Neural crest cell (in vitro differentiated cells): ENCODE results near the gene BABAM2. TPM values are rescaled to one million over a fixed set of nuclear protein-coding genes. Genes with fewer than 3 reads are reported as not detected.

Experiments used
- DNase-seq: peaks from one replicate; pipeline ENCODE4 v3.0.0; 2021; ENCODE audit warnings: low read depth, mixed read lengths, low spot score
- H3K27ac Mint-ChIP-seq: one replicate; pipeline ENCODE4 v1.8.0; 2021; ENCODE audit warnings: mild to moderate bottlenecking, mixed read lengths; ENCODE audit not compliant: unreplicated experiment
- H3K27me3 Mint-ChIP-seq: 2 replicates; pipeline ENCODE4 v1.8.0; 2021; ENCODE audit warnings: low read depth, mild to moderate bottlenecking, mixed read lengths
- H3K36me3 Mint-ChIP-seq: 2 replicates; pipeline ENCODE4 v1.8.0; 2021; ENCODE audit warnings: low read depth, mild to moderate bottlenecking, mixed read lengths
- H3K4me1 Mint-ChIP-seq: 2 replicates; pipeline ENCODE4 v1.8.0; 2021; ENCODE audit warnings: mixed read lengths
- H3K4me3 Mint-ChIP-seq: one replicate; pipeline ENCODE4 v1.8.0; 2021; ENCODE audit warnings: mild to moderate bottlenecking, mixed read lengths
- H3K9me3 Mint-ChIP-seq: 2 replicates; pipeline ENCODE4 v1.8.0; 2021; ENCODE audit warnings: mixed read lengths
- CTCF ChIP-seq: fragments of 200-600 bp; sonication (generic); conservative IDR thresholded peaks from 2 replicates; pipeline ENCODE4 v1.5.0; 2021; ENCODE audit warnings: antibody characterized with exemption, mild to moderate bottlenecking
- total RNA-seq: library from RNA; stranded (reverse); gene quantifications from 2 replicates; pipeline ENCODE4 v1.2.1, GENCODE V29; 2021

Gene BABAM2
- total RNA-seq, 1 donor from 2014 or later: 28.6 TPM

- Mint-ChIP-seq H3K27ac (no peak overlapping the region), H3K27me3 (no peaks in the 10 kb centered on the region), H3K9me3 (no peaks in the 10 kb centered on the region), H3K36me3 (no peaks in the 10 kb centered on the region), H3K4me3 (no peak overlapping the region), H3K4me1 (no peaks in the 10 kb centered on the region)
- DNase-seq: no peak
- TF ChIP-seq CTCF: no peak
Measured at GRCh38 chr2:27849558-27850205, 40.8 kb upstream of the BABAM2 start.

- no peaks in the 10 kb centered on the region for H3K4me1 Mint-ChIP-seq
- peaks cover 11% of the 10 kb centered on the region for H3K9me3 Mint-ChIP-seq
- H3K27ac Mint-ChIP-seq: no peak overlapping the region
- DNase-seq: no peak
- no peaks in the 10 kb centered on the region for H3K36me3 Mint-ChIP-seq
- no peak for TF ChIP-seq CTCF
- H3K4me3 Mint-ChIP-seq: no peak overlapping the region
- H3K27me3 Mint-ChIP-seq: no peaks in the 10 kb centered on the region
Measured at GRCh38 chr2:27852691-27853090, 37.8 kb upstream of the BABAM2 start.

- H3K27me3 Mint-ChIP-seq: no peaks in the 10 kb centered on the region
- no peaks in the 10 kb centered on the region for H3K36me3 Mint-ChIP-seq
- no peak overlapping the region for H3K27ac Mint-ChIP-seq
- TF ChIP-seq CTCF: no peak
- H3K4me1 Mint-ChIP-seq: no peaks in the 10 kb centered on the region
- no peak overlapping the region for H3K4me3 Mint-ChIP-seq
- H3K9me3 Mint-ChIP-seq: peaks cover 15% of the 10 kb centered on the region
- DNase-seq: no peak
Measured at GRCh38 chr2:27854229-27854862, 36.2 kb upstream of the BABAM2 start.

GRCh38 chr2:27855476-27855875 is 35.1 kb upstream of the BABAM2 start:
- Mint-ChIP-seq H3K4me3 (no peak overlapping the region), H3K4me1 (no peaks in the 10 kb centered on the region), H3K36me3 (no peaks in the 10 kb centered on the region), H3K27ac (no peak overlapping the region), H3K9me3 (peaks cover 15% of the 10 kb centered on the region), H3K27me3 (no peaks in the 10 kb centered on the region)
- no peak for DNase-seq
- no peak for TF ChIP-seq CTCF

- Mint-ChIP-seq H3K27ac (no peak overlapping the region), H3K27me3 (no peaks in the 10 kb centered on the region), H3K36me3 (no peaks in the 10 kb centered on the region), H3K4me3 (no peak overlapping the region), H3K4me1 (no peaks in the 10 kb centered on the region), H3K9me3 (peaks cover 15% of the 10 kb centered on the region)
- TF ChIP-seq CTCF: no peak
- no peak for DNase-seq
Measured at GRCh38 chr2:27856386-27856785, 34.1 kb upstream of the BABAM2 start.
